MM.1S (cell line): ENCODE data around the gene DPY19L3.
"Not testable (repeated sequence)": the region's sequence is repeated elsewhere in the genome, so short reads cannot be mapped to it uniquely, and the experiment has no call there.

Experiments used
- DNase-seq: peaks from one replicate; pipeline ENCODE4 v3.0.0-alpha.2; 2015
- H2AFZ ChIP-seq: fragments of 300-600 bp; sonication (generic); 2 replicates; pipeline ENCODE4 v1.6.0; 2016; ENCODE audit warnings: antibody characterized with exemption, low read length
- H3F3A ChIP-seq: fragments of 300-600 bp; sonication (generic); 2 replicates; pipeline ENCODE4 v1.6.1; 2016; ENCODE audit warnings: mild to moderate bottlenecking, antibody characterized with exemption, low read length, moderate library complexity, mixed read lengths; ENCODE audit not compliant: insufficient read depth
- H3K27ac ChIP-seq: fragments of 300-600 bp; sonication (generic); 2 replicates; pipeline ENCODE4 v1.5.1; 2016; ENCODE audit warnings: mild to moderate bottlenecking, low read length
- H3K27me3 ChIP-seq: fragments of 300-600 bp; sonication (generic); replicated peaks from 2 replicates; pipeline ENCODE4 v1.6.0; 2016; ENCODE audit warnings: low read length; ENCODE audit not compliant: insufficient read depth
- H3K36me3 ChIP-seq: fragments of 300-600 bp; sonication (generic); replicated peaks from 2 replicates; pipeline ENCODE4 v1.6.1; 2016; ENCODE audit warnings: mild to moderate bottlenecking, low read length, mixed read lengths; ENCODE audit not compliant: insufficient read depth
- H3K4me1 ChIP-seq: fragments of 300-600 bp; sonication (generic); 2 replicates; pipeline ENCODE4 v1.6.1; 2016; ENCODE audit warnings: low read length, mixed read lengths
- H3K4me2 ChIP-seq: fragments of 300-600 bp; sonication (generic); 2 replicates; pipeline ENCODE4 v1.6.0; 2016; ENCODE audit warnings: low read depth, low read length
- H3K4me3 ChIP-seq: fragments of 300-600 bp; sonication (generic); 2 replicates; pipeline ENCODE4 v1.5.1; 2016; ENCODE audit warnings: low read length, mixed read lengths
- H3K79me2 ChIP-seq: fragments of 300-600 bp; sonication (generic); 2 replicates; pipeline ENCODE4 v1.6.1; 2016; ENCODE audit warnings: mixed run types, low read length, mixed read lengths
- H3K9ac ChIP-seq: fragments of 300-600 bp; sonication (generic); 2 replicates; pipeline ENCODE4 v1.6.1; 2016; ENCODE audit warnings: low read length, mixed read lengths
- H3K9me2 ChIP-seq: fragments of 300-600 bp; sonication (generic); replicated peaks from 2 replicates; pipeline ENCODE4 v1.6.1; 2016; ENCODE audit warnings: mild to moderate bottlenecking, low read length, mixed read lengths; ENCODE audit not compliant: insufficient read depth
- H3K9me3 ChIP-seq: fragments of 300-600 bp; sonication (generic); replicated peaks from 2 replicates; pipeline ENCODE4 v1.6.1; 2016; ENCODE audit warnings: mild to moderate bottlenecking, low read length, mixed read lengths; ENCODE audit not compliant: insufficient read depth
- H4K20me1 ChIP-seq: fragments of 300-600 bp; sonication (generic); 2 replicates; pipeline ENCODE4 v1.6.1; 2016; ENCODE audit warnings: mild to moderate bottlenecking, low read length, moderate library complexity, mixed read lengths; ENCODE audit not compliant: insufficient read depth
- EZH2 ChIP-seq: fragments of 300-600 bp; sonication (generic); optimal IDR thresholded peaks from 2 replicates; pipeline ENCODE3; 2017; ENCODE audit warnings: low read depth, mild to moderate bottlenecking, antibody characterized with exemption, low read length, mixed read lengths
- EZH2phosphoT487 ChIP-seq: fragments of 300-600 bp; sonication (generic); IDR thresholded peaks from 2 replicates; pipeline ENCODE4 v1.6.1; 2018; ENCODE audit warnings: antibody characterized with exemption, low read length
- TF ChIP-seq, protein P1 (sequence below): fragments of 300-600 bp; sonication (generic); IDR thresholded peaks from 2 replicates; pipeline ENCODE4 v1.5.1; 2016; ENCODE audit warnings: antibody characterized with exemption, low read length, mixed read lengths

The DPY19L3 gene

DNA sequence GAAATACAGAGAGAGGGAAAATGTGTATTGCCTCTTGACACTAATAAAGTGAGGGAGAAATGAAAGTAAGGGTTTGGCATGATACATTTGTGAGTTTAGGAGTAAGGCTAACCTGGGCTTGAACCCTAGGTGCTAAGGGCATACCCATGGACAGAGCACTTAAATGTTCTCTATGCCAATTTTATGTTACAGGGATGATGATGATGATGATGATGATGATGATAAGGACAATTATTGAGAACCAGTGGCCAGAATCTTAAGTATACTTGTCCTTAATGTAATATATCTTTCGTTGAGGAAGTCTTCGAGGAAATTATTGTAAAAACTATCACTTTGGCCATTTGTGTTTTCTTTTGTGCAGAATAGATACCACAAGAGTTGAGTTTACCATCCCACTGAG is 33.2 kb downstream of the DPY19L3 start:
- Histone ChIP-seq H3K79me2 (no peaks in the 10 kb centered on the region), H3K9me2 (no peaks in the 10 kb centered on the region), H2AFZ (no peak overlapping the region), H3K4me1 (no peaks in the 10 kb centered on the region), H3F3A (no peaks in the 10 kb centered on the region), H3K9me3 (no peaks in the 10 kb centered on the region), H3K27me3 (no peaks in the 10 kb centered on the region), H3K27ac (no peak overlapping the region), H3K4me3 (no peak overlapping the region), H3K9ac (no peak overlapping the region), H4K20me1 (no peaks in the 10 kb centered on the region), H3K36me3 (no peaks in the 10 kb centered on the region), H3K4me2 (no peak overlapping the region)
- TF ChIP-seq EZH2phosphoT487 = no peak
- TF ChIP-seq EZH2 = no peak
- TF ChIP-seq, protein P1, sequence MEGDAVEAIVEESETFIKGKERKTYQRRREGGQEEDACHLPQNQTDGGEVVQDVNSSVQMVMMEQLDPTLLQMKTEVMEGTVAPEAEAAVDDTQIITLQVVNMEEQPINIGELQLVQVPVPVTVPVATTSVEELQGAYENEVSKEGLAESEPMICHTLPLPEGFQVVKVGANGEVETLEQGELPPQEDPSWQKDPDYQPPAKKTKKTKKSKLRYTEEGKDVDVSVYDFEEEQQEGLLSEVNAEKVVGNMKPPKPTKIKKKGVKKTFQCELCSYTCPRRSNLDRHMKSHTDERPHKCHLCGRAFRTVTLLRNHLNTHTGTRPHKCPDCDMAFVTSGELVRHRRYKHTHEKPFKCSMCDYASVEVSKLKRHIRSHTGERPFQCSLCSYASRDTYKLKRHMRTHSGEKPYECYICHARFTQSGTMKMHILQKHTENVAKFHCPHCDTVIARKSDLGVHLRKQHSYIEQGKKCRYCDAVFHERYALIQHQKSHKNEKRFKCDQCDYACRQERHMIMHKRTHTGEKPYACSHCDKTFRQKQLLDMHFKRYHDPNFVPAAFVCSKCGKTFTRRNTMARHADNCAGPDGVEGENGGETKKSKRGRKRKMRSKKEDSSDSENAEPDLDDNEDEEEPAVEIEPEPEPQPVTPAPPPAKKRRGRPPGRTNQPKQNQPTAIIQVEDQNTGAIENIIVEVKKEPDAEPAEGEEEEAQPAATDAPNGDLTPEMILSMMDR = no peak
- no peak for DNase-seq

- no peaks in the 10 kb centered on the region for H3K27me3 ChIP-seq
- no peak overlapping the region for H3K4me3 ChIP-seq
- H3K9me3 ChIP-seq = no peaks in the 10 kb centered on the region
- H3K36me3 ChIP-seq = no peaks in the 10 kb centered on the region
- no peak overlapping the region for H3K9ac ChIP-seq
- no peaks in the 10 kb centered on the region for H3K79me2 ChIP-seq
- no peak for DNase-seq
- no peak overlapping the region for H3K27ac ChIP-seq
- no peak overlapping the region for H2AFZ ChIP-seq
- no peaks in the 10 kb centered on the region for H4K20me1 ChIP-seq
- H3F3A ChIP-seq = no peaks in the 10 kb centered on the region
- H3K4me2 ChIP-seq = no peak overlapping the region
- no peaks in the 10 kb centered on the region for H3K9me2 ChIP-seq
- no peaks in the 10 kb centered on the region for H3K4me1 ChIP-seq
- TF ChIP-seq EZH2 = no peak
- TF ChIP-seq, protein P1 = no peak
- TF ChIP-seq EZH2phosphoT487 = no peak
Measured at GRCh38 chr19:32442650-32443049, 37.1 kb downstream of the DPY19L3 start.

DNA sequence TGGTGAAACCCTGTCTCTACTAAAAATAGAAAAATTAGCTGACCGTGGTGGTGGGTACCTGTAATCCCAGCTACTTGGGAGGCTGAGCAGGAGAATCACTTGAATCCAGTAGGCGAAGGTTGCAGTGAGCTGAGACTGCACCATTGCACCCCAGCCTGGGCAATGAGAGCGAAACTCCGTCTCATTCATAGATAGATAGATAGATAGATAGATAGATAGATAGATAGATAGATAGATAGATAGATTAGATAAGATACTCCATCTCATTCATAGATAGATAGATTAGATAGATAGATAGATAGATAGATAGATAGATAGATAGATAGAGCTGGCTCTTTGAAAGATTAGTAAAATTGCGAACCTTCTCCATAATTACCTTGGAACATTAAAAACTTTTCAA is 42.0 kb downstream of the DPY19L3 start:
- H3K36me3 ChIP-seq, H3K4me1 ChIP-seq, H3K27me3 ChIP-seq, H3K4me2 ChIP-seq, H3K9me3 ChIP-seq, H3K9ac ChIP-seq, DNase-seq, H2AFZ ChIP-seq, H4K20me1 ChIP-seq, H3K27ac ChIP-seq, H3F3A ChIP-seq, H3K9me2 ChIP-seq, H3K79me2 ChIP-seq, H3K4me3 ChIP-seq: not testable (repeated sequence)

GRCh38 chr19:32448026-32448425 is 42.5 kb downstream of the DPY19L3 start:
- no peak for DNase-seq
- Histone ChIP-seq H3K4me3 (no peak overlapping the region), H3F3A (no peaks in the 10 kb centered on the region), H3K36me3 (no peaks in the 10 kb centered on the region), H3K9me2 (no peaks in the 10 kb centered on the region), H3K9me3 (no peaks in the 10 kb centered on the region), H3K4me1 (no peaks in the 10 kb centered on the region), H3K79me2 (no peaks in the 10 kb centered on the region), H3K27ac (no peak overlapping the region), H2AFZ (no peak overlapping the region), H4K20me1 (no peaks in the 10 kb centered on the region), H3K27me3 (no peaks in the 10 kb centered on the region), H3K4me2 (no peak overlapping the region), H3K9ac (no peak overlapping the region)
- TF ChIP-seq EZH2 (no peak), EZH2phosphoT487 (no peak)
- TF ChIP-seq, protein P1 = no peak
